CD14-positive monocyte (primary cell): ENCODE data around the gene RPS19. TPM values are rescaled to one million over a fixed set of nuclear protein-coding genes. Genes with fewer than 3 reads are reported as not detected.
A peak's percentile ranks its signal among the peaks of the same experiment; 100 is the strongest.

Source experiments
- DNase-seq, 3 donors: peaks; one replicate each; pipeline ENCODE4 v3.0.0-alpha.2; 2011 to 2022
- H2AFZ ChIP-seq: 2 replicates; pipeline ENCODE4 v1.6.0; 2012; ENCODE audit warnings: mild to moderate bottlenecking, low read depth, low read length, inconsistent platforms; ENCODE audit not compliant: insufficient read depth, poor library complexity, severe bottlenecking
- H3K27ac ChIP-seq, 2 donors: 1 replicate in 1 of 2; 2 replicates in 1 of 2; pipeline ENCODE4 v1.5.1; 2012 to 2013; ENCODE audit warnings: low read length in 2 of 2, control low read depth in 1 of 2, inconsistent platforms in 1 of 2, low read depth in 1 of 2, mild to moderate bottlenecking in 1 of 2
- H3K27me3 ChIP-seq, 2 donors: one replicate each; pipeline versions ENCODE4 v1.6.0 to v1.6.1; 2011 to 2013; ENCODE audit warnings: low read length in 2 of 2; ENCODE audit not compliant: control insufficient read depth in 2 of 2, insufficient read depth in 2 of 2
- H3K36me3 ChIP-seq, 2 donors: replicated peaks in 1 of 2; 1 replicate in 1 of 2; 2 replicates in 1 of 2; pipeline versions ENCODE4 v1.5.1 to v1.6.1; 2012 to 2013; ENCODE audit warnings: low read length in 2 of 2, control low read depth in 1 of 2, inconsistent platforms in 1 of 2, mild to moderate bottlenecking in 1 of 2; ENCODE audit not compliant: insufficient read depth in 2 of 2, control insufficient read depth in 1 of 2
- H3K4me1 ChIP-seq, 2 donors: 1 replicate in 1 of 2; 2 replicates in 1 of 2; pipeline versions ENCODE4 v1.5.1 to v1.6.1; 2012 to 2013; ENCODE audit warnings: low read length in 2 of 2, control low read depth in 1 of 2, inconsistent platforms in 1 of 2, mild to moderate bottlenecking in 1 of 2, moderate library complexity in 1 of 2; ENCODE audit not compliant: insufficient read depth in 2 of 2, control insufficient read depth in 1 of 2
- H3K4me2 ChIP-seq: replicated peaks from 2 replicates; pipeline ENCODE3; 2012; ENCODE audit warnings: low read length, moderate library complexity, mild to moderate bottlenecking; ENCODE audit not compliant: poor library complexity, severe bottlenecking; ENCODE audit errors: extremely low read depth
- H3K4me3 ChIP-seq, 3 experiments: fragments of 200-600 bp in 1 of 3; sonication (generic) in 1 of 3; replicated peaks in 1 of 3; 1 replicate in 2 of 3; 2 replicates in 1 of 3; pipeline ENCODE4 v1.5.1; 2011 to 2013; ENCODE audit warnings: low read length in 3 of 3, mild to moderate bottlenecking in 3 of 3, control low read depth in 2 of 3, low read depth in 2 of 3, inconsistent platforms in 1 of 3, moderate library complexity in 1 of 3
- H3K79me2 ChIP-seq: 2 replicates; pipeline ENCODE4 v1.6.0; 2012; ENCODE audit warnings: mild to moderate bottlenecking, control low read depth, inconsistent platforms, low read length, moderate library complexity; ENCODE audit not compliant: insufficient read depth
- H3K9ac ChIP-seq: 2 replicates; pipeline ENCODE4 v1.6.0; 2017; ENCODE audit warnings: low read length, mild to moderate bottlenecking; ENCODE audit not compliant: insufficient read depth, poor library complexity, severe bottlenecking
- H3K9me3 ChIP-seq, 2 donors: replicated peaks in 1 of 2; 1 replicate in 1 of 2; 2 replicates in 1 of 2; pipeline versions ENCODE4 v1.5.1 to v1.6.1; 2012 to 2013; ENCODE audit warnings: low read length in 2 of 2, control low read depth in 1 of 2; ENCODE audit not compliant: control insufficient read depth in 1 of 2, insufficient read depth in 1 of 2
- H4K20me1 ChIP-seq: 2 replicates; pipeline ENCODE4 v1.6.0; 2012; ENCODE audit warnings: mild to moderate bottlenecking, low read length, control low read depth, moderate library complexity; ENCODE audit not compliant: insufficient read depth
- H3K27ac Mint-ChIP-seq, 7 donors: one replicate each; pipeline ENCODE4 v1.8.0; 2020; ENCODE audit warnings: mild to moderate bottlenecking in 7 of 7, mixed read lengths in 7 of 7, moderate library complexity in 6 of 7, inconsistent platforms in 2 of 7
- H3K27me3 Mint-ChIP-seq, 3 donors: one replicate each; pipeline ENCODE4 v1.8.0; 2021 to 2022; ENCODE audit warnings: low read depth in 3 of 3, mild to moderate bottlenecking in 3 of 3, mixed read lengths in 3 of 3, moderate library complexity in 3 of 3, inconsistent platforms in 1 of 3
- H3K36me3 Mint-ChIP-seq, 2 donors: one replicate each; pipeline ENCODE4 v1.8.0; 2020; ENCODE audit warnings: mixed read lengths in 2 of 2, inconsistent platforms in 1 of 2, mild to moderate bottlenecking in 1 of 2
- H3K4me1 Mint-ChIP-seq: one replicate; pipeline ENCODE4 v1.8.0; 2020; ENCODE audit warnings: mild to moderate bottlenecking, mixed read lengths
- H3K4me3 Mint-ChIP-seq, 2 donors: one replicate each; pipeline ENCODE4 v1.8.0; 2020; ENCODE audit warnings: mild to moderate bottlenecking in 2 of 2, mixed read lengths in 2 of 2, moderate library complexity in 1 of 2
- H3K9me3 Mint-ChIP-seq, 7 donors: one replicate each; pipeline ENCODE4 v1.8.0; 2020 to 2022; ENCODE audit warnings: mixed read lengths in 7 of 7, mild to moderate bottlenecking in 6 of 7, moderate library complexity in 6 of 7, inconsistent platforms in 2 of 7
- CTCF ChIP-seq: fragments of 200-600 bp; IDR thresholded peaks from one replicate; pipeline ENCODE4 v1.8.0; 2022; ENCODE audit warnings: antibody characterized with exemption, mild to moderate bottlenecking
- WGBS: methylation state at CpG from one replicate; pipeline ENCODE4 v1.1.5; 2013; ENCODE audit warnings: missing lambda C conversion rate; ENCODE audit not compliant: insufficient coverage; 5-methylcytosine and 5-hydroxymethylcytosine counted together
- intact Hi-C, 2 donors: fragments of 100-400 bp; cut with micrococcal nuclease; formaldehyde crosslinking; loops; one replicate each; pipeline versions ENCODE4 v1.15.0 to v1.15.1; 2023
- polyA minus RNA-seq: library from RNA; depleted of rRNA, polyadenylated mRNA; stranded (reverse); fragments of >200 nt; gene quantifications from 2 replicates; pipeline ENCODE4 v1.2.3, GENCODE V29; 2012
- polyA plus RNA-seq, 3 donors: library from polyadenylated mRNA; depleted of rRNA in 1 of 3; unstranded in 2 of 3; stranded (reverse) in 1 of 3; fragments of 300-500 nt in 2 of 3; fragments of >200 nt in 1 of 3; fragmentation: Illumina TruSeq in 2 of 3; gene quantifications; 1 replicate in 2 of 3; 2 replicates in 1 of 3; pipeline ENCODE4 v1.2.3, GENCODE V29; 2012 to 2021
- total RNA-seq, 12 experiments: library from RNA in 1 of 12; stranded (reverse) in 1 of 12; fragments of 120-200 nt in 1 of 12; gene quantifications; one replicate each; pipeline ENCODE4 v1.2.4 and lab custom pipeline; 2013 to 2026; ENCODE audit warnings: mixed read lengths in 6 of 12, inconsistent platforms in 1 of 12

Gene RPS19
- 2,420 TPM for total RNA-seq (2013)
- polyA plus RNA-seq (1,000 to 10,000 TPM; 1,234 to 2,117 (median 1,424) TPM), polyA minus RNA-seq (545 and 602 TPM in 2 replicates), total RNA-seq (lab: John Stamatoyannopoulos, UW) (171 to 590 (median 350) reads per million in 11 experiments)

- H3K27ac ChIP-seq = peak within 1 kb of the TSS; percentile 86 to 90
- DNase-seq = peak; percentile 96 to 99 (median 98)
- H3K4me2 ChIP-seq = peak within 1 kb of the TSS; percentile 98
- no peaks in the 10 kb centered on the region for H3K9me3 Mint-ChIP-seq
- H3K4me3 Mint-ChIP-seq = peak within 1 kb of the TSS; percentile 92 to 100
- H3K4me1 ChIP-seq = peaks cover 35 to 43% of the 10 kb centered on the region in 2 donors
- H3K27me3 ChIP-seq = no peaks in the 10 kb centered on the region
- peak within 1 kb of the TSS; percentile 88 for H2AFZ ChIP-seq
- H3K79me2 ChIP-seq = peaks cover 51% of the 10 kb centered on the region
- peaks cover 45% of the 10 kb centered on the region for H3K4me1 Mint-ChIP-seq
- H3K27me3 Mint-ChIP-seq = peaks cover 0 to 3% (median 2%) of the 10 kb centered on the region in 3 donors
- peak within 1 kb of the TSS; percentile 99 to 100 (median 100) for H3K27ac Mint-ChIP-seq
- intact Hi-C loops = loop anchor here (2.0 to 5.0 kb wide), 2 partner anchors 23 to 97 kb away; partner anchors contain the start of genes ARHGEF1 (in 2 of the 2) and RABAC1 (in 2 of the 2)
- peaks cover 31 to 39% of the 10 kb centered on the region in 2 donors for H3K36me3 Mint-ChIP-seq
- peak; percentile 87 for TF ChIP-seq CTCF
- no peaks in the 10 kb centered on the region for H3K9me3 ChIP-seq
- under 1% methylated on average over 75 of the region's 76 CpGs for WGBS
- peaks cover 34 to 39% of the 10 kb centered on the region in 2 donors for H3K36me3 ChIP-seq
- H4K20me1 ChIP-seq = peaks cover 45% of the 10 kb centered on the region
- H3K9ac ChIP-seq = peak within 1 kb of the TSS; percentile 90
- H3K4me3 ChIP-seq = peak within 1 kb of the TSS; percentile 59 to 95 (median 68)
Observed at GRCh38 chr19:41859618-41860418, at the start of gene RPS19. RPS19 (plus strand) TSS chr19:41860255; CDS start chr19:41860775, 520 bp downstream.

GRCh38 chr19:41810301-41810700, 49.8 kb upstream of the RPS19 start:
- Histone ChIP-seq H3K9me3 (no peaks in the 10 kb centered on the region), H4K20me1 (no peaks in the 10 kb centered on the region), H3K4me1 (peaks cover 59 to 61% of the 10 kb centered on the region in 2 donors), H3K27me3 (no peaks in the 10 kb centered on the region), H3K79me2 (no peaks in the 10 kb centered on the region), H3K9ac (peak overlapping the region; percentile 53), H2AFZ (no peak overlapping the region), H3K36me3 (no peaks in the 10 kb centered on the region), H3K4me3 (peak overlapping the region in 1 of 3 experiments; percentile 60), H3K27ac (peak overlapping the region; percentile 88), H3K4me2 (peak overlapping the region; percentile 60)
- peaks cover 68% of the 10 kb centered on the region for H3K4me1 Mint-ChIP-seq
- H3K27me3 Mint-ChIP-seq = peaks cover 2 to 6% (median 3%) of the 10 kb centered on the region in 3 donors
- intact Hi-C loops = loop anchor here in 1 of 2 donors (1.0 to 2.0 kb wide), 2 partner anchors 9 to 14 kb away; partner anchors contain the start of gene CEACAM3
- H3K4me3 Mint-ChIP-seq = no peak overlapping the region
- TF ChIP-seq CTCF = no peak
- DNase-seq = no peak
- H3K27ac Mint-ChIP-seq = peak overlapping the region; percentile 89 to 97 (median 94)
- H3K36me3 Mint-ChIP-seq = peaks cover 13 to 39% of the 10 kb centered on the region in 2 donors
- 67% methylated on average over 4 of the region's 4 CpGs for WGBS
- peaks cover 0 to 3% (median 0%) of the 10 kb centered on the region in 7 donors for H3K9me3 Mint-ChIP-seq
